COLO668 (cell line): ENCODE data around the gene HNRNPF.
"Not testable (repeated sequence)": the region's sequence is repeated elsewhere in the genome, so short reads cannot be mapped to it uniquely, and the experiment has no call there.

ENCODE experiments used
- DNase-seq: peaks from one replicate; lab custom pipeline; 2025; ENCODE audit not compliant: unreplicated experiment; lab: John Stamatoyannopoulos, UW

Gene HNRNPF

DNA sequence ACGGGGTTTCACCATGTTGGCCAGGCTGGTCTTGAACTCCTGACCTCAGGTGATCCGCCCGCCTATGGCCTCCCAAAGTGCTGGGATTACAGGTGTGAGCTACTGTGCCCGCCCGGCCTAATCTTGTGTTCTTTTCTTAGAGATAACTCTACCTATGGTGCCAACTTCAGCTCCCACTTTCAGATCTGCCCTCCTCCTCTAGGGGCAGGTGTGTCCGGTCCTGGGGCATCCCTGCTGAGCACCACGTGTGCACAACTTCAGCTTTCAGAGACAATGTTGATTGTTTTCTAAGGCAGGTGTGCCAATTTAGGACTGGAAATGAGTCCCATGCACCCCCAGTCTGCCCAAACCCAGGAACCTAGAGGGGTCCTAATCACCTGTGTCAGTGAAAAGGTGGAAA lies 56.0 kb downstream of the HNRNPF start:
- peak; percentile 21 for DNase-seq

DNA sequence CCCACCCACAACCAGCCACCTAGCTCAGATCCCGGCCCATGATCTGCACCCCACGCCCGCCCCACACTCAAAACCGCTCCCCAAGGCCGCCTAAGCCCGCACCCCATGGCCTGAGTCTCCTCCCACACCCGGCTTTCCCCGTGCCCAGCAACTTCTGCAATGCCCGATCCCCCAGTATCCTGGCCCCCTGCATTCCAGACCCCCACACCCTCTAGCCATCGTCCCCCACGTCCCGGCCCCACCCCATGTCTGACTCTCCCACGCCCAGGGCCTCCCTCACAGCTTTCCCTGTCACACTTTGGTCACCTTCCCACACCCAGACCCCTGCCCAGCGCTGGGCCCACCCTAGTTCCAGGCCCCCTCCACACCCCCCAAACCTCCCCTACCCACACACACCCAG lies 57.7 kb downstream of the HNRNPF start:
- no peak for DNase-seq

DNA sequence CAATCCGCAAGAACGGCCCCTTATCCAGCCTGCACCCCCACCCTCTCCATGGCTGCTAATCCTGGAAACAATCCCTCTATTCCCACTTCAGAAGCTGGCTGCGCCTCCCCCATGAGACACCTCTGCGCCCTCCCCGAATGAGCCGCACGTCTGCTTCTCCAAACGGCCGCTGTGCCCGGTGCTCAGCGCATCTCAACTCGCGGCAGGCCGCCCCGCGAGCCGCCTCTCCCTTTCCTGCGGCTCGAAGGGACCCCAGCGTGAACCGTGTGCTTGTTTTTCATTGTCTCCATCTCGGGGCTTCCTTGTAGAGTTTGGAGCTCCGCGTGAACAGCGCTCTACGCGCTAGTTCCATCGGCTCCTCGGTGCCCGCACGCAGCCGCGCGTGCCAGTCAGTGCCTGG lies 58.3 kb downstream of the HNRNPF start:
- DNase-seq, result peak; percentile 18

GRCh38 chr10:43350156-43350555 lies 58.8 kb downstream of the HNRNPF start:
- DNase-seq, result no peak

- DNase-seq, result peak; percentile 63
These were observed 60.3 kb downstream of the HNRNPF start for GRCh38 chr10:43348511-43349312.

DNA sequence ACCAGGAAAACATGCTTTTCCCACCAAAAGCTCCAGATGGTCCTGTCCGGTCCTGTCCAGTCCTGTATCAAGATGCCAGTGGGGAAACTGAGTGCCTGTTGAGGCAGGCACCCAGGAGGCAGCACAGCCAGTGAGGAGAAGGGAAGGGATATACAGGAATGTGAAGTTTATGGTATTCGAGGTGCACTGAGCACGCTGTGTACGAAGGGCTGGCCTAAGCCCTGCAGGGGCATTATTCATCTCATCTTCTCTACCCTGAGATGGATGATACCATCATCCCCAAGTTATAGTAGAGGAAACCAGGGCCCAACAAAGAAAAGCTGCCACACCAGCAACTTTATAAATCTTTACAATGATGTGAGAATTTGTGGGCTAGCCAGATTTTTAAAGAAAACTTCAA lies 61.0 kb downstream of the HNRNPF start:
- no peak for DNase-seq

DNA sequence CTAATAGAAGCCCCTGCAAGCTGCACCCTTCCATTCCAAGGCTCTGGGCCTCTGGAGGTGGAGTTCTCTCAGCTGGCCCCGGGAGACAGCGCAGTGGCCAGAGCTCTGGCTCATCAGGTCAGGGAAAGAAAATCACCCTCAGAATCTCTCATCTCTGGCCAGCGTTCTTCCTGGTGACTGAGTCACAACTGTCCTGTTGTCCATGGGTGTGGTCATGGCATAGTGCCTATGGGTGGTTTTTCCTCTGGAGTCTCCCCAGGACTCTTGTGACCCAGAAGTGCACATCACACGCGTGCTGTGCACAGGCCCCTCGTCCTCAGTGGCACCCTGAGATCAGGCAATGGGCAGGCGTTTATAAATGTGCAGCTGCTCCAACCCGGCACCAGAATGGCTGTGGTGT lies 64.9 kb downstream of the HNRNPF start:
- no peak for DNase-seq

GRCh38 chr10:43343126-43343525 lies 65.9 kb downstream of the HNRNPF start:
- DNase-seq, result no peak

DNA sequence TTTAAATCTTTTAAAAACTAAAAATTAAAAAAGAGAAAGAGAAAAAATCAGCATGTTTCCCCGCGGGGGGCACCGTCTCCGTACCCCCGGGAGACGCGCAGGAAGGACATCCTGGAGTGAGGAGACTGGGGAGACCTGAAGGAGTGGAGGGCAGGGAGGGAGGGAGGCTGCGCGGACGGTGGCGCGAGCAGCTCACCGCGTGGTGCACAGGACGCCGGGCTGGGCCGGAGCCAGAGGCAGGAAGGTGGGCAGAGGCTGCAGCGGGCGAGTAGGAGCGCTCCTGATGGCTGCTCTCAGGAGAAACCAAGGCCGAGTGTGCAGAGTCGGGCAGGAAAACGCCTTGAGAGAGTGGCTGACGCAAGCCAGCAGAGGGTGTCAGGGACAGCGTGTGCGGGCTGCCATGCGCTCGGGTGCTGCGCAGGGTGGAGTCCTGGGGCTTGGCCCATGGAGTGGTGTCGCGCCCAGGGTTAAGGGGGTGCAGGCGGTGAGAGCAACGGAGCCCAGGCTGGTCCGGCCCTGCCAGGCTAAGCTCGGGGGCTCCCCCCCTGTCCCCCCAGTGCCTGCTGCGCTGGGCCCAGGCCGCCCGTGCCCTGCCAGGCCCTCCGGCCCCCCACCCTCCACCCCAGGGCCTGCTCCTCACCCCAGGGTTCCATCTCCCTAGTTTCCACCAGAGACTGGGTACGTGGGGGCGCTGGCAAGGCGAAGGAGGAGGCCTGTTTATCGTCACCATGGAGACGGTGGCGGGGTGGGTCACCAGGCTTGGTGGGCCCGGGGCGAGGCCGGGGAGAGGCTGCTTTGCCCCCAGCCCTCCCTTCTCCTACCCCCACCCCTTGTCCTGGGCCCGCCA lies 66.5 kb downstream of the HNRNPF start:
- no peak for DNase-seq

GRCh38 chr10:43341450-43341849 lies 67.5 kb downstream of the HNRNPF start:
- no peak for DNase-seq

DNA sequence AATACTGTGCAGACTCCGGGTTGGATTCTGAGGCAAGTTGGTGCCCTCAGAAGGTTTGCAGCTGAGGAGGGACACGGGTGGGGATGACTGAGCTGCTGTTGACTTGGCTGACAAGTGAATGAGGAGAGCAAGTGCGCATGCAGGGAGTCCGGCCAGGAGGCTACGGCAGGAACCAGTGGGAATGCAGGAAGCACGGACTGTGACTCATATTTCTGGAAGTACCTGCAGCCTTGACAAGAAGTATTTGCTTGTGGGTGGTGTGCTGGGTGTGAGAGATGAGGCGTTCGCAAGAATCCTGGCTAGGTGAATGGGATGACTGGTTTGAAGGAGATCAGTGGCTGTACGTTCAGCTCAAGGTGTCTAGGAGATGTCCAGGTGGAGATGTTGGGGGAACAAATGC lies 68.4 kb downstream of the HNRNPF start:
- DNase-seq, result no peak

DNA sequence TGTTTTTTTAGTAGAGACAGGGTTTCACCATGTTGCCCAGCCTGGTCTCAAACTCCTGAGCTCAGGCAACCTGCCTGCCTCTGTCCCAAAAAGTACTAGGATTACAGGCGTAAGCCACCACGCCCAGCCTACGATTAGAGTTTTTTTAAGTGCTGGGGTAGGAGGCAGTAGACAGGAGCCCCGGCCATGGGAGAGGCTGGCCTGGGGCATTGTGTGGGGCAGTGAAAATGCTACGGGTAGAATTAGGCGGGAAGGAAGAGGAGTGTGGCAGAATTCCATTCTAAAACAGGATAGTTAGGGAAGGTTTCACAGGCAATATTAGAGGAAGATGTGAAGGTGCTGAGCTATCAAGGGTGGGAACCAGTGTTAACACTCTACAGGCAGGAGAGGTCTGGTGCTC lies 68.9 kb downstream of the HNRNPF start:
- DNase-seq, result no peak

GRCh38 chr10:43339136-43339535 lies 69.8 kb downstream of the HNRNPF start:
- DNase-seq, result no peak

GRCh38 chr10:43338117-43338516 lies 70.9 kb downstream of the HNRNPF start:
- no peak for DNase-seq

DNA sequence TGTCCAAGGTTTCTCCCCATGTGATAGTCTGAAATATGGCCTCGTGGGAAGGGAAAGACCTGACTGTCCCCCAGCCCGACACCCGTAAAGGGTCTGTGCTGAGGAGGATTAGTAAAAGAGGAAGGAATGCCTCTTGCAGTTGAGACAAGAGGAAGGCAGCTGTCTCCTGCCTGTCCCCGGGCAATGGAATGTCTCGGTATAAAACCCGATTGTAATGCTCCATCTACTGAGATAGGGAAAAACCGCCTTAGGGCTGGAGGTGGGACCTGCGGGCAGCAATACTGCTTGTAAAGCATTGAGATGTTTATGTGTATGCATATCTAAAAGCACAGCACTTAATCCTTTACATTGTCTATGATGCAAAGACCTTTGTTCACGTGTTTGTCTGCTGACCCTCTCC lies 71.5 kb downstream of the HNRNPF start:
- DNase-seq, result not testable (repeated sequence)

- no peak for DNase-seq
These were observed 72.2 kb downstream of the HNRNPF start for GRCh38 chr10:43336641-43337318.

DNA sequence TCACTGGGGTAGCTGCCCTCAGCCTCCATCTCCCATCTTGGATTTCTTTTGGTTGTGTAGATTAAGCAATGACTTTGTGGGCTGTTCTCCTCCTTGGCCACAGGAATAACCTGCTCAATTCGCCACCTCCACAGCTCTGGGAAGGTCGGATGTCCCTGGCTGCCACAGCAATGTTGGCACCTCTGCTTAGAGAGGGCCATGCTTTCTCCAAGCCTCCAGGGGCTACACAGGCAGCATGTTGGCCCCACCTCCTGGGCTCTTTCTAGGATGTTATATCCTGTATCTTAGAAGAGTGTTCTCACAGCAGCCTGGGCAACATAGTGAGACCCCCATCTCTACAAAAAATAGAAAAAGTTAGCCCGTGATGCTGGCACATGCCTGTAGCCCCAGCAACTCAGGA lies 72.9 kb downstream of the HNRNPF start:
- DNase-seq, result no peak
